BE2C (cell line): Measurements from ENCODE around the gene FAH.

ENCODE experiments used
- DNase-seq: peaks from one replicate; pipeline ENCODE4 v3.0.0-alpha.2; 2020
- H3K27me3 ChIP-seq: fragments of 250-450 bp; sonication (Bioruptor Pico); 2 replicates; pipeline ENCODE4 v1.5.1; 2020; ENCODE audit warnings: mild to moderate bottlenecking
- H3K36me3 ChIP-seq: fragments of 250-450 bp; sonication (Bioruptor Pico); 2 replicates; pipeline ENCODE4 v1.5.1; 2020; ENCODE audit warnings: mild to moderate bottlenecking
- H3K4me1 ChIP-seq: fragments of 250-450 bp; sonication (Bioruptor Pico); 2 replicates; pipeline ENCODE4 v1.5.1; 2020
- H3K4me3 ChIP-seq: 2 replicates; pipeline ENCODE4 v1.5.1; 2011; ENCODE audit warnings: low read depth, low read length
- H3K9me3 ChIP-seq: fragments of 250-450 bp; sonication (Bioruptor Pico); 2 replicates; pipeline ENCODE4 v1.5.1; 2020
- CTCF ChIP-seq: IDR thresholded peaks from 2 replicates; pipeline ENCODE4 v1.5.1; 2012; ENCODE audit warnings: mild to moderate bottlenecking, low read depth, low read length

The FAH gene

GRCh38 chr15:80176443-80176842, 23.6 kb downstream of the FAH start:
- DNase-seq, result no peak
- TF ChIP-seq CTCF, result no peak
- Histone ChIP-seq H3K4me3 (no peak overlapping the region), H3K4me1 (peaks cover 2% of the 10 kb centered on the region; the same call in 1 of the 2 replicates), H3K36me3 (no peaks in the 10 kb centered on the region), H3K27me3 (no peaks in the 10 kb centered on the region), H3K9me3 (no peaks in the 10 kb centered on the region)

- DNase-seq, result no peak
- no peaks in the 10 kb centered on the region for H3K36me3 ChIP-seq
- TF ChIP-seq CTCF, result no peak
- peaks cover 2% of the 10 kb centered on the region; the same call in 1 of the 2 replicates for H3K4me1 ChIP-seq
- H3K4me3 ChIP-seq, result no peak overlapping the region
- H3K9me3 ChIP-seq, result no peaks in the 10 kb centered on the region
- H3K27me3 ChIP-seq, result no peaks in the 10 kb centered on the region
These were observed 24.4 kb downstream of the FAH start for GRCh38 chr15:80177156-80177555.

- Histone ChIP-seq H3K36me3 (no peaks in the 10 kb centered on the region), H3K9me3 (no peaks in the 10 kb centered on the region), H3K27me3 (no peaks in the 10 kb centered on the region), H3K4me3 (no peak overlapping the region), H3K4me1 (peaks cover 2% of the 10 kb centered on the region; the same call in 1 of the 2 replicates)
- no peak for TF ChIP-seq CTCF
- no peak for DNase-seq
These were observed 26.4 kb downstream of the FAH start for GRCh38 chr15:80179025-80179759.

- no peaks in the 10 kb centered on the region for H3K27me3 ChIP-seq
- no peak overlapping the region for H3K4me3 ChIP-seq
- H3K36me3 ChIP-seq, result no peaks in the 10 kb centered on the region
- no peaks in the 10 kb centered on the region for H3K9me3 ChIP-seq
- DNase-seq, result no peak
- no peak for TF ChIP-seq CTCF
- no peaks in the 10 kb centered on the region for H3K4me1 ChIP-seq
These were observed 27.1 kb downstream of the FAH start for GRCh38 chr15:80179935-80180334.

- H3K4me1 ChIP-seq, result no peaks in the 10 kb centered on the region
- no peaks in the 10 kb centered on the region for H3K27me3 ChIP-seq
- TF ChIP-seq CTCF, result no peak
- no peaks in the 10 kb centered on the region for H3K9me3 ChIP-seq
- H3K36me3 ChIP-seq, result no peaks in the 10 kb centered on the region
- DNase-seq, result no peak
- H3K4me3 ChIP-seq, result no peak overlapping the region
These were observed 27.7 kb downstream of the FAH start for GRCh38 chr15:80180468-80180867.

GRCh38 chr15:80180986-80181385, 28.2 kb downstream of the FAH start:
- no peaks in the 10 kb centered on the region for H3K27me3 ChIP-seq
- no peaks in the 10 kb centered on the region for H3K4me1 ChIP-seq
- no peak overlapping the region for H3K4me3 ChIP-seq
- no peak for TF ChIP-seq CTCF
- no peaks in the 10 kb centered on the region for H3K9me3 ChIP-seq
- DNase-seq, result no peak
- H3K36me3 ChIP-seq, result no peaks in the 10 kb centered on the region
